ENCODE data around the gene ALPK1. TPM values are rescaled to one million over a fixed set of nuclear protein-coding genes. Genes with fewer than 3 reads are reported as not detected.
"Not testable (repeated sequence)": the region's sequence is repeated elsewhere in the genome, so short reads cannot be mapped to it uniquely, and the experiment has no call there.

Gene ALPK1
- total RNA-seq, result 15.9 TPM

DNA sequence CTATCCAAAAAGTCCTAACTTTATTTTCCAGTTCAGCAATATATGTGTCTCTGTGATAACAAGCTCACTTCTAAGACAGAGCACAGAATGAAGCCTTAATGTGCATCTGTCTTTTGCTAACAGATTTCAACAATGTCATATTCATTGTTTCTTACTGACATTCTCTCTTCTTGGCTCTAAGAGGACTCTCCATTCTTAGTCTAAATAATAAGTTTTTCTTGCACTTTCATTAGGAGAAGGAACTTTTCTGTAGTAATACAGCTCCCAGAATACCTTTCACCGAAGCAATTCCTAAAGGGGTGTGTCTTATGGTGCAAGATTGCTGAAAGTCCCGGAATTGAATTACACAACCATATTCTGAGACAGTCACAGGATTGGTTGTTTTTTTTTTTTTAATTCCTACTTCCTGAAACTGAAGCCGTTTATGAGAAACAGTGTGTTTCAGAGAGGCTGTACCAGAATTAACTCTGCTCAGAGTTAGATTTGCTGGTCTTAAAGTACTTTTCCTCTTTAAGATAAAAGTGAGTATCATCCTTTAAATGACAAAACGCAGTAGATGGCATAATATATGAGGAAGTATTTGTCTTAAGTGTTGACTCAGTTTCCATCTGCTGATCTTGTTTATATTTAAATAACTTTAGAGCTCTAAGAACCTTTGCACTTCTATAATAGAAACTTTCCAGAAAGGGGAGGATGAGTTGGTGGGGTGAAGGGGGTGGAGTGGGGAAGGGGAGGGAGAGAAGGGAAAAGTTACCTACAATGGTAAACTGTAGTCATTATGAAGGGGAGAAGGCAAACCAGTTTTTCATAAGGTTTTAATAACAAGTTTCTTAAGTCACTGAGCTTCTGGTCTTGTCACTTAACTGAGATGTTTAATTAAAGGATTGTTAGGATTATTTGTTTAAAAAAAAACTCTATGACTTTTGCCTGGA, at the start of gene ALPK1:
Gene ALPK1 (plus strand): TSS at position 421 of the 932 bp plus-strand sequence.
- DNase-seq (ENCODE audit: low read depth in 2 of 3, low spot score in 2 of 3), result peak in 2 of 3 donors; percentile 73 to 80

- DNase-seq (ENCODE audit: low read depth in 2 of 3, low spot score in 2 of 3), result no peak
Observed at GRCh38 chr4:112251019-112251643, 46.0 kb upstream of the ALPK1 start.

DNA sequence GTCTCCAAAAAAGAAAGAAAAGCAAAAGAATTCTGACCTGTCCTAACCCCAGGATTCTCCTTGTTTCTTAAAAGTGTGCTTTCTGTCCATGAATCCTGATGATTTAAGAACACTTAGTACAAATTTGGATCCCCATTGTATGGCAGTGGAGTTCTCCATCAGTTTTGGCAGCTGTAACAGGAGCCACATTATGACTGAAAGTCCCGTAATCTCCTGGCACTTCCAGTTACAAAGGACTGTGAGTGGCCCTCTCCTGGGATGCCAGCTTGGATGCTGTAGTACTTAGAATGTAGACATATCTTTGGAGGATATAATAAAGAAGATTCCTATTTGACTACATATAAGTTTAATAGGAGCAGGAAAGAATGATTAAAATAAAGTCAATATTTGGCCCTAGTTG, 44.9 kb upstream of the ALPK1 start:
- no peak for DNase-seq (ENCODE audit: low read depth in 2 of 3, low spot score in 2 of 3)

DNA sequence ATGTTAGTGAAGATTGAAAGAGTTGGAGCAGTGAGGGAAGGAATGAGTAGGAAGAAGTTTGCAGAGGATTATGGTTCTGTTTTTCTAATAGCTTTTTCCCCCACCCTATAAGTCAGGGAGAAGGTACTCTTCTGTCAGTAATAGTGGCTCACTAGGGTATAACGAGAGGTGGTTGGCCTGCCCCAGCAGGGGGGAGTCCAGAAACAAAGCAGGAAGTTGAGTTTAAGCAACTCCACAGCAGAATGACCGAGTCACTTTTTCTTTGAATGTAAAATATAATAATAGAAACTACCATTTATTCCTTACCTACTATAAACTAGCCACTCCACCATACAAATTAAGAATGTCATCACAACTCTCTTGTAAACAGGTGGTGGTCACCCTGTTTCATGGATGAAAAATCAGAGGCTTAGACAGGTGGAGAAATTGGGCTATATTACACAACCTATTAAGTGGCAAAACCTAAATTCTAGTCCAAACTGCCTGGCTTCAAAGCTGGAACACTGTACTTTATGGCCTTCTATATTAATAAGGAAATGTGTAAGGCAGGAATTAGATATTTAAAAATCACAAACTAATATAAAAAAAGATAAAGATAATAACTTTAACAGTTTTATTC, 43.7 kb upstream of the ALPK1 start:
- DNase-seq (ENCODE audit: low read depth in 2 of 3, low spot score in 2 of 3), result peak in 2 of 3 donors; percentile 14 to 16

DNA sequence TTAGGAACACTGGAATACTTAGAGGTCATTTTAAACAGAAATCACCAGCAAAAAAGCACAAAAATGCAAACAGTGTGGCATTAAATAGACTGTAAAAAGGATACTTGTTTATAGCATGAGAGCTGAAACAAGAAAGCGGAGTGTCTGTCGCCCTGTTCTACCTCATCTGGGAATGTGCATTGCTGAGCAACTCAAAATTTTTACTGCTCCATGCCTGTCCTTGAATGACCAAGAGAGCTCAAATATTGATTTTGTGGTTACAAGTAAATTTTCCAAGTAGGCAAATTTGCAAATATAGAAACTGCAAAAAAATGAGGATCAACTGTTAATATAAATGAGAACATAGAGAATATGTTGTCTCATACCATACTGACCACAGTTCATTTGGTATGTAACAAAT, 40.1 kb upstream of the ALPK1 start:
- DNase-seq (ENCODE audit: low read depth in 2 of 3, low spot score in 2 of 3), result no peak

DNA sequence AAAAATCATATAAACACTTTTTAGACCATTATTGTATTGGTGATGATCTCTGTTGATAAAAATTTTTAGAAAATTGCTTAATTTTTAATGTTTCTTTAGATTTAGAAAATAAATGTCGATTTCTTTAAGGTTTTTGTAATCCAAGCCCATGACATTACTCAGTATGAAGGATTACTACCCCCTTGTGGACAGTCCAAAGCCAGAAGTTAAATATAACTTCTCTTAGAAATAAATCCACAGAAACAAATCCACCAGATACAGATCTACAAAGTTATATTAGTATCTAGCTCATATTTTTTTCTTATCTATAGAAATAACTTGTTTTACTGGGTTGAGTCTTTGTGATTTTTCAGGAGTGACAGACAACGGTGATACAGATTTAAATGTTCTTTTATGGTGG, 30.3 kb upstream of the ALPK1 start:
- DNase-seq (ENCODE audit: low read depth in 2 of 3, low spot score in 2 of 3), result peak in 1 of 3 donors; percentile 71

DNA sequence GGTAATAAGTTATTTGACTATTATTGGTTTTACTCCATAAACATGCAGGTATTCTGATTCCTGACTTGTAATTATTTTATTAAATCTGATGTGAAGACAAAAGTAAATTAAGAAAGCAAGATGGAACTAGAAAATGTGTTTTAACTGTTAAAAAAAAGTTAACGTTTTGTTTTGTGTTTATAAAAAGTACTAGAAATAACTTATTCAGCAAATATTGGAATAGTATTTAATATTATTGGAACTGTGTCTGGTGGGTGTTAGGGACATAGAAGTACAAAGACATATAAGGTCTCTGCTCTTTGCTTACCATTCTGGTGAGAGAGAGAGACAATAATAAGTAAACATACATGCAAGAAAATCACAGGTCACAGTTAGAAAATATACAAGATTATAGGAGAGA, 27.1 kb upstream of the ALPK1 start:
- no peak for DNase-seq (ENCODE audit: low read depth in 2 of 3, low spot score in 2 of 3)

GRCh38 chr4:112270640-112271421, 26.3 kb upstream of the ALPK1 start:
- DNase-seq (ENCODE audit: low read depth in 2 of 3, low spot score in 2 of 3), result no peak

DNA sequence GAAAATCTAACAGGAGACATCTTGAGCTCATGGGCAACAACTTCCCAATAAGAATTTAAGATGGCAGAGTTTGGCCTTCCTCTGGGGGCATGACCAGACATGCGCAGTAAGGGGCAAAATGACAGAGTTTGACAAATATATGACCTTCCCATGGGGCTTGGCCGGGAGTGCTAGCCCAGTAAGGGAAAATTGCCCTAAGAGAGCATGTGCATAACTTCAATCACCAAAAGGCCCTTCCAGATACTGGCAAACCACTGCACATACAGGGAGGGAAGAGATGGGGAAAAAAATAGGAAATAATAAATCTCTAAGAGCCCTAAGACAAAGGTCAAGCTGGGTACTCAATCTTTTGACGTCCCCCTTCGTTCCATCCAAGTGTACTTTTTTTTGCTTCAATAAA, 24.9 kb upstream of the ALPK1 start:
- DNase-seq (ENCODE audit: low read depth in 2 of 3, low spot score in 2 of 3), result no peak

DNA sequence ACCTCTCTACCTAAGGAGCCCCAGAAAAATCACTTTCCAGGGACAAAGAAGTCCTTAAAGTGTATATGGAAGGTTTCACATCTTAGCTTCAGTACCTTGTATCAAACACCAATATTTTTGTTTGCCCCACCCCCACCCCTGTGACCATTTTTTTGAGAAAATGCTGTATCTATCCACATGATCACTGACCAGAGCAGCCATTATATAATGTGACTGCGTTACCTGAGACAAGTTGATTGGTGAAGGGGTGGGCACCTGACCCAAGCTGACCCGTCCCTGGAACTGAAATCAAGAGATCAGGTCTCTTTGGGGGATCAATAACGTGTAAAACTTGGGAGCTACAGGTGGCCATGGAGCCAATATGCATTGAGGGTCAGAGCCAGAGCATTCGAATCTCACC, 22.2 kb upstream of the ALPK1 start:
- DNase-seq (ENCODE audit: low read depth in 2 of 3, low spot score in 2 of 3), result no peak

DNA sequence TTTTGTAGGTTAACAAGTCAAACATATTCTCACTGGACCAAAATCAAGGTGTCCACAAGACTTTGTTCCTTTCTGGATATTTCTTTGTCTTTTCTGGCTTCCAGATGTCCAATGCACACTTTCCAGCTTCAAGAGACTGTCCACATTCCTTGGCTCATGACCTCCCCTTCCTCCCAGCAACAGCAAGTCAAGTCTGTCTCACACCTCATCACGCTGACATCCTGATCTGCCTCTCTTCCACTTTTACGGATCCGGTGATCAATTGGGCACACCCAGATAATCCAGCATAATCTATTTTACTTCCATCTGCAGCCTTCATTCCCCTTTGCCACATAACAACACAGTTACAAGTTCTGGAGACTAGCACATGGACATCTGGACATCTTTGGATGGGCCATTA, 21.1 kb upstream of the ALPK1 start:
- DNase-seq (ENCODE audit: low read depth in 2 of 3, low spot score in 2 of 3), result no peak

GRCh38 chr4:112277220-112277619, 19.9 kb upstream of the ALPK1 start:
- no peak for DNase-seq (ENCODE audit: low read depth in 2 of 3, low spot score in 2 of 3)

DNA sequence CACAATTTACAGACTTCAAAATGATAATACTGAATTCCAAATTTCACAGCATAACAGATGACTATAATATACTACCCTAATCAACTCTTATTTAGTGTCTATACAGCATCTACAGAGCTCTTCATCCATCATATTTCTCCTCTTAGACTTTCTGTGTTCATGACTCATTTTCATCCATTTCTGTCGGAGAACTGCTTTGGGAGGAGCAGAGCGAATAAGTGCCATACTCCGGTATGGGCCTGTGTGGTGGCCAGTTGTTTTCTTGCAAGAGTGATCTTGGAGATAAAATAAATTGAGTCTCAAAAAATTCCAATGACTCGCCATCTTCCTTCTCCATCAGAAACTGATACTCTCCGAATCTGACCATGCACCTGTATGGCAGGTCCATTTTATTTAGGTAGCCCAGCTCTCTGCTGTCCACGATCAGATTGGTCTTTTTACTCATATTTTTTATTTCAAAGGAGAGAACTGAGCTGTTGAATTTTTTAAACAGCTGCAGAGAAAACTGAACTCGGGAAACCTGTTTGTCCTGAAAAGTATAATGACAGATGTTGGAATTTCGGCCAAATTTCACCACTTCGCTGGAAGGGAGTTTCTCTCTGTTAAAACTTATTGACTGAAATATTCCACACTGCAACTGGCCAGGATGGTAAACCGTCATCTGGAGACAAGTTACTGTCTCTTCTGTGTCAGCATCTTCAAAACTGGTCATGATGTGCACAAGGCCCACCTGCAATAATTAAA, 19.3 kb upstream of the ALPK1 start:
- DNase-seq (ENCODE audit: low read depth in 2 of 3, low spot score in 2 of 3), result no peak

- DNase-seq (ENCODE audit: low read depth in 2 of 3, low spot score in 2 of 3), result peak in 1 of 3 donors; percentile 42
Observed at GRCh38 chr4:112279025-112279881, 17.9 kb upstream of the ALPK1 start.

GRCh38 chr4:112279882-112280315, 17.3 kb upstream of the ALPK1 start:
- DNase-seq (ENCODE audit: low read depth in 2 of 3, low spot score in 2 of 3), result no peak

- DNase-seq (ENCODE audit: low read depth in 2 of 3, low spot score in 2 of 3), result no peak
Observed at GRCh38 chr4:112280386-112281056, 16.6 kb upstream of the ALPK1 start.

- not testable (repeated sequence) for DNase-seq (ENCODE audit: low read depth in 2 of 3, low spot score in 2 of 3)
Observed at GRCh38 chr4:112281895-112282398, 15.2 kb upstream of the ALPK1 start.
